ENCODE data around the gene TRDMT1.

- TF ChIP-seq CTCF (IDR thresholded peaks at IDR 0.05): no peak
- TF ChIP-seq EZH2 (IDR thresholded peaks at IDR 0.05): no peak
- no peak for TF ChIP-seq EZH2phosphoT487 (IDR thresholded peaks at IDR 0.05)
Measured at GRCh38 chr10:17178006-17178405, 23.5 kb downstream of the TRDMT1 start.

Measured in neural progenitor cell (in vitro differentiated cells).